Vagina (tissue), 2 donors: Measurements from ENCODE around the gene DGKD.

Experiments
- CTCF ChIP-seq, 3 experiments: fragments of 450-650 bp in 2 of 3; fragments of 200-600 bp in 1 of 3; sonication (generic) in 1 of 3; IDR thresholded peaks; one replicate each; pipeline ENCODE4 v1.5.1; 2017 to 2019; ENCODE audit warnings: antibody characterized with exemption in 3 of 3, mild to moderate bottlenecking in 2 of 3, moderate library complexity in 2 of 3
- POLR2A ChIP-seq, 2 donors: fragments of 450-650 bp; IDR thresholded peaks; one replicate each; pipeline ENCODE4 v1.6.1; 2017; ENCODE audit warnings: antibody characterized with exemption in 2 of 2, mild to moderate bottlenecking in 2 of 2, moderate library complexity in 2 of 2
- POLR2AphosphoS5 ChIP-seq, 2 donors: sonication (generic); formaldehyde crosslinking; IDR thresholded peaks; one replicate each; pipeline ENCODE4 v1.9.0; 2017; ENCODE audit warnings: antibody characterized with exemption in 2 of 2, mild to moderate bottlenecking in 2 of 2, low read depth in 1 of 2; ENCODE audit not compliant: insufficient read depth in 1 of 2

- TF ChIP-seq POLR2AphosphoS5 (IDR thresholded peaks at IDR 0.05; ENCODE audit: insufficient read depth in 1 of 2, low read depth in 1 of 2) = no peak
- TF ChIP-seq CTCF (IDR thresholded peaks at IDR 0.05) = no peak
- no peak for TF ChIP-seq POLR2A (IDR thresholded peaks at IDR 0.05)
Observed at GRCh38 chr2:233400961-233401360, 46.7 kb downstream of the DGKD start.
